ENCODE measurements around the gene STX17.
A peak's percentile ranks its signal among the peaks of the same experiment; 100 is the strongest.

STX17 gene

DNA sequence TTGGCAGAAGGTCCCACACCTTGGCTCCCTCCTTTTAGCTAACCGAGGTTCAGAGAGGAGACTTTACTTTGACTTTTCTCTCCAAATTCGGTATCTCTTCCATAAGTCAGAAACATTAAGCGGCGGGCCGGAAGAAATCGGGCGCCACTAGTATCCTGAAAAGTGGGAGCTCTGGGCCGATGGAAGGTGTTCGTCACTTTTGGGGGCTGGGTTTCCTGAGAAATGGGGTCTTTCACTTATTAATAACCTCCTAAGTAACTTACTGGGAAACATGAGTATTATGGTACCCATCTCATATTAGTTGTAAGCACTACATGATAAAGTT lies 716 bp downstream of the STX17 start:
- DNase-seq, result peak in 1 of 4 experiments; percentile 7

GRCh38 chr9:99911600-99911999 lies 5.1 kb downstream of the STX17 start:
- DNase-seq, result no peak

GRCh38 chr9:99916650-99917049 lies 10.2 kb downstream of the STX17 start:
- no peak for DNase-seq

- DNase-seq, result no peak
Observed at GRCh38 chr9:99918134-99918533, 11.7 kb downstream of the STX17 start.

DNA sequence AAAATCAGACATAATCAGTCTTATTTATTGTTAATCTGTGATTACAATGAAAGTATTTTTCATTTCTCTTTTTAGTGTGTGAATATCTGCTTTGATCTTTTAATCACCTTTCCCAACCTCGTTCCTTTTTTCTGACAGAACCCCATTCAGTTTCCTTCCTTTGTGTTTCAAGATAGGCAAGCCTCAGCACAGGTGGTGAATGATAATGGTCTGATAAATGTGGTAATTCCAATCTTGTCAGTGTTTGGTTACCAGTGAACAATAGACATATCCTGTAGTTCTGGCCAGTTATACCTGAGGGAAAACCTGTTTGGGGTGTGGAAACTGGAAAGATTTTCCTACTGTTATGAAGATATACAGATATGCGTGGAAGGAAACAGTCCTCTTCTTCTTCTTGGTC lies 13.5 kb downstream of the STX17 start:
- no peak for DNase-seq

DNA sequence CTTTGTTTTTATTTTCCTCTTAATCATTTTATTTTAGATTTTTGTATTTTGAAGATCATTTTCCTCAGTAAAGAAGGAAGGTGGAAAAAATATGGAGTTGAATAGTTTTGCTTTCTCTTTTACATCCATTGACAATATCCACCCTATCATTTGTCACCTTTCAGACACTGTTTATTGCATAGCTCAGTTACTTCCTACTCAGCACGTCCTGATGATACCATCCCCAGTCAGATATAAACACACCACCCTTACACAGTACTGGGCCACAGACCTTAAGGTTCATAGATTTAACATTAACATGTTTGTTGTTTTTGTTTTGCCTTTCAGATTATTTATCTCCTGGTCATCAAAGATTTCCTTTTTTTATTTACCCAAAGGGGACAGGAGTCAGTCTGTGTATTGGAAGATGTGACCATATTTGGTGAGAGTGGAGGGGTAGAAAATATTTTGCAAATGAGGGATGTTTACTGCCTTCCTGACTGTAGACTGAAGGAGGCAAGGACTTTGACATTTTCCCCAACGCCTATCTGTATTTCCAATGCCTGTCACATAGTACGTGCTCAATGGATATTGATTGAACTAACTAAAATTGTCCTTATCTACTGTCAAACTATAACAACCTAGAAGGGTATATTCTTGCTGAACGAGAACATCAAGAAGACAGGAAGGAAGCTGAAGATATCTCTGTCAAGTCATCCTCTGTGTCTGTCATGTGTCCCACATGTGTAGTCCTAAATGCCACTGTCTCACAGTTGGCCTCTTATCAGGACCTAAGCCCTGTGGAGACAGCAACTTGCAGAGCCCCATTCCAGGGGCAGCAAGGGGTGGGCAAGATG lies 15.6 kb downstream of the STX17 start:
- no peak for DNase-seq

DNA sequence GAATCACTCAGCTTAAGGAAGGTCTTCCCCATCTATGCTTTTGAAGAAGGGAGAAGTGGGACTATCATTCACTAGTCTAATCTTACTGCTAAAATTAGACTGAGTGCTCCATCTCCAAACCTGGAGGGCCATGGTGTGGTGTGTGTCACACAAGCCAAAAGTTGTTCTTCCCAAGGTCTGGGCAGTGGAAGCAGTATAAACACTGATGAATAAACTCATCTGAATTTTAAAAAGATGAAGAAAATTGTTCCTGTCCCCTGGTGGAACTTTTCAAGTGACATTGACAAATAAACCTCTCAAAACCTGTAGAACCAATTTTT lies 16.2 kb downstream of the STX17 start:
- no peak for DNase-seq

- DNase-seq, result no peak
Observed at GRCh38 chr9:99925541-99925940, 19.1 kb downstream of the STX17 start.

- DNase-seq, result no peak
Observed at GRCh38 chr9:99929652-99930051, 23.2 kb downstream of the STX17 start.

GRCh38 chr9:99931155-99931840 lies 24.8 kb downstream of the STX17 start:
- no peak for DNase-seq

DNA sequence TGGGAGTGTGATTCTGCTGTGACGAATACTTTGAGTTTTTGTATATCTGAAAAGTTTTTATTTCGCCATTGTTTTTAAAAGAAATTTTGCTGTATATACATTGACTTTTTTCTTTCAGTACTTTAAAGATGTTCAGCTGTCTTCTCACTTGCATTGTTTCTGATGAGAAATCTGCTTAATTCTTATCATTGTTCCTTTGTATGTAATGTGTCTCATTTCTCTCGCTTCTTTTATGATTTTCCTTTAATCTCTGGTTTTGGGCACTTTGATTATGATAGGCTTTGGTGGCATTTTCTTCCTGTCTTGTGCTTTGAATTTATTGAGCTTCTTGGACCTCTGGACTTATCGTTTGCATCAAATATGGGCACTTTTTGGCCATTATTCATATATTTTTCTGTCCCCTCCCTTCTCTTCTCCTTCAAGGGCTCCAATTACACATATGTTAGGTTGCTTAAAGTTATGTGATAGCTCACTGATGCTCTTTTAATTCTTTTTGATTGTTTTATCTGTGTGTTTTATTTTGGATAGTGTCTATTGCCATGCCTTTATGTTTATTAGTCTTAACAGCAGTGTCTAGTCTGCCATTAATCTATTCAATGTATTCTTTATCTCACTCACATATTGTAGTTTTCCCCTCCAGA lies 30.6 kb downstream of the STX17 start:
- DNase-seq, result no peak

DNA sequence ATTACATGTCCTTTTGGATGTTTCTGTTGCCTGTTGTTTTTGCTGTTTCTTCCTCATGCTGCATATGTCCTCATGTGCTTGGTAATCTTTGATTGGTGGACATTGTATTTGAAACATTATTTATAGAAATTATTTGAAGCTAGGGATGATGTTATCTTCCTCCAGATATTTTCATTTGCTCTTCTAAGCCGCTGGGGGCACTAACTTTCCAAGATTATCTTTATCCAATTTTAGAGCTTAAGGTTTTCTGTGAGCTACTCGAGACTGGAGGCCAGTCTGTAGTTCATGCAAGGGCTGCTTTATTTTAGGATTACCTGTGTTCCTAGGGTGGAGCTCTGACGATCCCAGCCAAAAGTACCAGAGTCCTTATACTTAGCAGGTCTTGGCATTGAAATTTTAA lies 40.9 kb downstream of the STX17 start:
- DNase-seq, result no peak

GRCh38 chr9:99948482-99948881 lies 42.0 kb downstream of the STX17 start:
- no peak for DNase-seq

DNA sequence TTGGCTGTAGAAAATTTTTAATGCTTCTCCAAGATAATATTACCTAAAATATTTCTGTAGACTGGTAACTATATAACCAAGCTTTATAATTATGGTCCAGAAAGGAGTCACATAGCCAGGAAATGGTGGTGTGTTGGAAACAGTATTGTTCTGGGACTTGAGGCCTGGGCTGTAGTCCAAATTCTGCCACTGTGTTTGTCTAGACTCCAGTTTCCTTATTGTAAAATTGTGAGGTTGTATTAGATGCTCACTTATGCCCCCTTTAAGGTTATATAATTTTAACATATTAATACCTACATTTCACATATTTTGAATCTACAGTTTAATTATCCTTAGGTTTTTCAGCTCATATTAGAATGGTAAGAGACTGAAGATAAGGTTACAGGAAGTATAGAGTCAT lies 42.4 kb downstream of the STX17 start:
- DNase-seq, result no peak

GRCh38 chr9:99953861-99954507 lies 47.5 kb downstream of the STX17 start:
- peak in 2 of 4 experiments; percentile 17 to 19 for DNase-seq

- no peak for DNase-seq
Observed at GRCh38 chr9:99954819-99955218, 48.4 kb downstream of the STX17 start.

GRCh38 chr9:99955606-99956005 lies 49.2 kb downstream of the STX17 start:
- no peak for DNase-seq

DNA sequence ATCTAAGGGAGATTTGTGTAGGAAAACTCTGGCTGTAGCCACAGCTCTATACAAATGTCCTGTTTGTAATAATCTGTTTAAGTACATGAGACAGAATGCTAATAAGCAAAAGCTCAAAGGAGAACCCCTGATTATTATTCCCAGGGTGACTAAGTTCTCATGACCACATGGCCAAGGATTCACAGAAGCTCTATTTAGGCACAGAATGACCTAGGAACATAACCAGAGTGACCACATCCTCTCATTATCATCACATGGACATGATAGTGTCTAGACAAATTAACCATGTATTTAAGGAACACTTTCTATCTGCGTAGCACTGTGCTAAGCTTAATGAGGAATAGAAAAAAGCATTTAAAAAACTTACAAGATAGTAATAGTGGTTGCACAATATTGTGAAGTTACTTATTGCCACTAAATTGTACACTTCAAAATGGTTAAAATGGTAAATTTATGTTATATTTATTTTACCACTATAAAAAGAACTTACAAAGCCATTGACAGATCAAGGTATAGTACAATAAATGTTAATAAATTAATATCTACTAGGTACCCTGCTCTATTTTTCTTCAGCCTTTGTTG lies 56.3 kb downstream of the STX17 start:
- DNase-seq, result peak; percentile 24 to 68 (median 40)

- DNase-seq, result no peak
Observed at GRCh38 chr9:99964336-99964735, 57.9 kb downstream of the STX17 start.

- no peak for DNase-seq
Observed at GRCh38 chr9:99966001-99966400, 59.5 kb downstream of the STX17 start.

DNA sequence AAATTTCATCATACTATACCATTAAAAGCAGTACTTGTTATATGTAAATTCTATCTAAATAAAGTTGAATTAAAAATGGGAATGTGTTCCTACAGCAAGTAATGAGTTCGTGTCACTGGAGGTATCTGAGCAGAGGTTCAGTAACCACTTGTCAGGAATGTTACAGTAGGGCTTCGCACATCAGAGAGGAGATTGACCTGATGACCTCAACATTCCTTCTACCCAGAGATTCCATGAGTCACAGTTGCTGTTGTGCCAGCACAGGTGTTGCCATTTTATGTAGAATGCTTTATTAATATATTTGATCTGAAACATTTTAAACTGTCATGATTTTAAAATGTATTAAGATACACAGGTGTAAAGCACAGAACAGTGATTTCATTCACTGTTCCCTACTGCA lies 60.3 kb downstream of the STX17 start:
- DNase-seq, result no peak

GRCh38 chr9:99967457-99967856 lies 61.0 kb downstream of the STX17 start:
- DNase-seq, result no peak

DNA sequence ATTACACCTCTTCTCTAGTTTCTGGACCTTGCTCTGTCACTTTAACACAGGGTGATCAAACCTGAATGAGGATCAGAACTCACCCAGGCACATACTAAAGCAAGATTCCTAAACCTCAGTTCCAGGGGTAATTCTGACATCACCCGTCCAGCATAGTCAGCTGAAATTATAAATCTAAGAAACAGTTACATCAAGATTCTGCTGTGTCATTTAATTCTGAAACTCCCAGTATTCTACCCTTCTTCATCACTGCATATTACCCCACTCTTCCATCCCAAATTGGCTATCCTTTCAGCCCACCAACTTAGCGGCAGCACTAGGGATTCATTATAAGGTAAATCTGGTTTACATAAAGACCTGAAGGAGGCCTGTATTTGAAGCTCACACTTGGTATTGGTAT lies 64.0 kb downstream of the STX17 start:
- DNase-seq, result no peak
